Peyer's patch (tissue), 4 donors: Measurements from ENCODE around the gene NDUFS1.

Experiments used
- POLR2A ChIP-seq, 2 donors: fragments of 450-650 bp; IDR thresholded peaks; one replicate each; pipeline ENCODE4 v1.5.1; 2017; ENCODE audit warnings: antibody characterized with exemption in 2 of 2, mild to moderate bottlenecking in 2 of 2, moderate library complexity in 2 of 2
- TF ChIP-seq, protein P1 (sequence below), 6 experiments: fragments of 450-650 bp in 4 of 6; fragments of 200-600 bp in 2 of 6; sonication (generic) in 1 of 6; IDR thresholded peaks; one replicate each; pipeline ENCODE4 v1.5.1; 2017 to 2019; ENCODE audit warnings: antibody characterized with exemption in 6 of 6, mild to moderate bottlenecking in 3 of 6, moderate library complexity in 1 of 6

- TF ChIP-seq, protein P1, sequence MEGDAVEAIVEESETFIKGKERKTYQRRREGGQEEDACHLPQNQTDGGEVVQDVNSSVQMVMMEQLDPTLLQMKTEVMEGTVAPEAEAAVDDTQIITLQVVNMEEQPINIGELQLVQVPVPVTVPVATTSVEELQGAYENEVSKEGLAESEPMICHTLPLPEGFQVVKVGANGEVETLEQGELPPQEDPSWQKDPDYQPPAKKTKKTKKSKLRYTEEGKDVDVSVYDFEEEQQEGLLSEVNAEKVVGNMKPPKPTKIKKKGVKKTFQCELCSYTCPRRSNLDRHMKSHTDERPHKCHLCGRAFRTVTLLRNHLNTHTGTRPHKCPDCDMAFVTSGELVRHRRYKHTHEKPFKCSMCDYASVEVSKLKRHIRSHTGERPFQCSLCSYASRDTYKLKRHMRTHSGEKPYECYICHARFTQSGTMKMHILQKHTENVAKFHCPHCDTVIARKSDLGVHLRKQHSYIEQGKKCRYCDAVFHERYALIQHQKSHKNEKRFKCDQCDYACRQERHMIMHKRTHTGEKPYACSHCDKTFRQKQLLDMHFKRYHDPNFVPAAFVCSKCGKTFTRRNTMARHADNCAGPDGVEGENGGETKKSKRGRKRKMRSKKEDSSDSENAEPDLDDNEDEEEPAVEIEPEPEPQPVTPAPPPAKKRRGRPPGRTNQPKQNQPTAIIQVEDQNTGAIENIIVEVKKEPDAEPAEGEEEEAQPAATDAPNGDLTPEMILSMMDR (IDR thresholded peaks at IDR 0.05), result no peak
- TF ChIP-seq POLR2A (IDR thresholded peaks at IDR 0.05), result no peak
These were observed 84.1 kb downstream of the NDUFS1 start for GRCh38 chr2:206075113-206075512.
